ENCODE measurements around the gene DNAL4. TPM values are rescaled to one million over a fixed set of nuclear protein-coding genes. Genes with fewer than 3 reads are reported as not detected.
A peak's percentile ranks its signal among the peaks of the same experiment; 100 is the strongest.

Gene DNAL4
- total RNA-seq, 2 experiments from 2014 or later: 1.9 to 2.7 TPM

- no peak for DNase-seq
- Mint-ChIP-seq H3K9me3 (no peaks in the 10 kb centered on the region), H3K36me3 (ENCODE audit: low read depth) (peaks cover 100% of the 10 kb centered on the region), H3K4me1 (ENCODE audit: low read depth) (peaks cover 49% of the 10 kb centered on the region), H3K4me3 (no peak overlapping the region), H3K27me3 (no peaks in the 10 kb centered on the region), H3K27ac (peak overlapping the region; percentile 69)
- peak overlapping the region; percentile 41 to 44 for H3K27ac ChIP-seq (ENCODE audit: low read depth in 1 of 2, low read length in 2 of 2)
- no peak overlapping the region for H3K4me3 ChIP-seq (ENCODE audit: low read length)
- TF ChIP-seq CTCF (IDR thresholded peaks at IDR 0.05): no peak
- H3K36me3 ChIP-seq (ENCODE audit: insufficient read depth, low read length): peaks cover 100% of the 10 kb centered on the region
- POLR2A ChIA-PET: interaction anchor here (2.7 to 25.2 kb wide), 3 partner anchors 7 to 35 kb away, joined by 14 to 752 read pairs (median 752); partner anchors contain the start of genes GTPBP1 and SUN2
- CTCF ChIA-PET: no interaction called here
- H3K4me1 ChIP-seq (ENCODE audit: insufficient read depth, low read length): peaks cover 82% of the 10 kb centered on the region
- intact Hi-C loops (cut with DNase I, micrococcal nuclease): no loop called here
- no peaks in the 10 kb centered on the region for H3K27me3 ChIP-seq (ENCODE audit: control insufficient read depth in 1 of 2, insufficient read depth in 2 of 2, low read length in 2 of 2)
- no peaks in the 10 kb centered on the region for H3K9me3 ChIP-seq (ENCODE audit: control insufficient read depth in 1 of 2, insufficient read depth in 1 of 2, low read length in 2 of 2)
- ATAC-seq (ENCODE audit: poor library complexity): no peak
These were observed 53.2 kb downstream of the DNAL4 start for GRCh38 chr22:38740754-38741153.

GRCh38 chr22:38740116-38740723, 53.7 kb downstream of the DNAL4 start:
- ChIA-PET POLR2A (interaction anchor here (2.7 to 25.2 kb wide), 3 partner anchors 7 to 34 kb away, joined by 14 to 752 read pairs (median 752); partner anchors contain the start of genes GTPBP1 and SUN2), CTCF (no interaction called here)
- Mint-ChIP-seq H3K4me1 (ENCODE audit: low read depth) (peaks cover 52% of the 10 kb centered on the region), H3K27me3 (no peaks in the 10 kb centered on the region), H3K27ac (peak overlapping the region; percentile 69), H3K36me3 (ENCODE audit: low read depth) (peaks cover 100% of the 10 kb centered on the region), H3K4me3 (no peak overlapping the region), H3K9me3 (no peaks in the 10 kb centered on the region)
- Histone ChIP-seq H3K27me3 (ENCODE audit: control insufficient read depth in 1 of 2, insufficient read depth in 2 of 2, low read length in 2 of 2) (no peaks in the 10 kb centered on the region), H3K4me1 (ENCODE audit: insufficient read depth, low read length) (peaks cover 84% of the 10 kb centered on the region), H3K9me3 (ENCODE audit: control insufficient read depth in 1 of 2, insufficient read depth in 1 of 2, low read length in 2 of 2) (no peaks in the 10 kb centered on the region), H3K27ac (ENCODE audit: low read depth in 1 of 2, low read length in 2 of 2) (peak overlapping the region; percentile 41 to 44), H3K36me3 (ENCODE audit: insufficient read depth, low read length) (peaks cover 100% of the 10 kb centered on the region), H3K4me3 (ENCODE audit: low read length) (no peak overlapping the region)
- DNase-seq: no peak
- intact Hi-C loops (cut with DNase I, micrococcal nuclease): no loop called here
- TF ChIP-seq CTCF (IDR thresholded peaks at IDR 0.05): no peak
- ATAC-seq (ENCODE audit: poor library complexity): no peak

GRCh38 chr22:38739300-38740055, 54.5 kb downstream of the DNAL4 start:
- H3K27ac Mint-ChIP-seq: peak overlapping the region; percentile 69
- peaks cover 94% of the 10 kb centered on the region for H3K36me3 ChIP-seq (ENCODE audit: insufficient read depth, low read length)
- no peaks in the 10 kb centered on the region for H3K27me3 Mint-ChIP-seq
- ChIA-PET POLR2A (interaction anchor here (2.7 to 25.2 kb wide), 3 partner anchors 6 to 33 kb away, joined by 14 to 752 read pairs (median 752); partner anchors contain the start of genes GTPBP1 and SUN2), CTCF (no interaction called here)
- no peaks in the 10 kb centered on the region for H3K27me3 ChIP-seq (ENCODE audit: control insufficient read depth in 1 of 2, insufficient read depth in 2 of 2, low read length in 2 of 2)
- H3K36me3 Mint-ChIP-seq (ENCODE audit: low read depth): peaks cover 100% of the 10 kb centered on the region
- peaks cover 53% of the 10 kb centered on the region for H3K4me1 Mint-ChIP-seq (ENCODE audit: low read depth)
- ATAC-seq (ENCODE audit: poor library complexity) (no peak), DNase-seq (no peak)
- TF ChIP-seq CTCF (IDR thresholded peaks at IDR 0.05): no peak
- no peak overlapping the region for H3K27ac ChIP-seq (ENCODE audit: low read depth in 1 of 2, low read length in 2 of 2)
- no peak overlapping the region for H3K4me3 Mint-ChIP-seq
- intact Hi-C loops (cut with DNase I, micrococcal nuclease): no loop called here
- H3K9me3 Mint-ChIP-seq: no peaks in the 10 kb centered on the region
- H3K4me3 ChIP-seq (ENCODE audit: low read length): no peak overlapping the region
- peaks cover 77% of the 10 kb centered on the region for H3K4me1 ChIP-seq (ENCODE audit: insufficient read depth, low read length)
- H3K9me3 ChIP-seq (ENCODE audit: control insufficient read depth in 1 of 2, insufficient read depth in 1 of 2, low read length in 2 of 2): no peaks in the 10 kb centered on the region
